ENCODE measurements around the gene AIFM2.

DNA sequence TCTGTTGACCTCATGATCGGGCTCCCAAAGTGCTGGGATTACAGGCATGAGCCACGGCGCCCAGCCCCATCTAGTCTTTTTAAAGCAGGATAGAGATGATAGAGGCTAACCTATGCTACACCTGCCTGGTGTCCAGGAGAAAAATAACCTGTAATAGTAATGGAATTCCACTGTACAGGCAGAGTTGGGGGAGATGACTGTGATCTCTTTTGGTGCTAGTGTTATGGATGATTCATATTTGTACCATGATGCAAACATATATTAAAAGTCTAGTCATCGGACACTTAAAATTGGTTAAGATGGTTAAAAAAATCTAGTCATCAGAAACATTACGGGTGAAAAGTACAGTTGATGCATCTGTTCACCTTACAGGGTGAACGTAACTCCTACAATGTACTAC lies 43.8 kb upstream of the AIFM2 start:
- TF ChIP-seq POLR2AphosphoS5 (IDR thresholded peaks at IDR 0.05) (no peak), POLR2A (IDR thresholded peaks at IDR 0.05) (no peak)
- TF ChIP-seq, protein P1, sequence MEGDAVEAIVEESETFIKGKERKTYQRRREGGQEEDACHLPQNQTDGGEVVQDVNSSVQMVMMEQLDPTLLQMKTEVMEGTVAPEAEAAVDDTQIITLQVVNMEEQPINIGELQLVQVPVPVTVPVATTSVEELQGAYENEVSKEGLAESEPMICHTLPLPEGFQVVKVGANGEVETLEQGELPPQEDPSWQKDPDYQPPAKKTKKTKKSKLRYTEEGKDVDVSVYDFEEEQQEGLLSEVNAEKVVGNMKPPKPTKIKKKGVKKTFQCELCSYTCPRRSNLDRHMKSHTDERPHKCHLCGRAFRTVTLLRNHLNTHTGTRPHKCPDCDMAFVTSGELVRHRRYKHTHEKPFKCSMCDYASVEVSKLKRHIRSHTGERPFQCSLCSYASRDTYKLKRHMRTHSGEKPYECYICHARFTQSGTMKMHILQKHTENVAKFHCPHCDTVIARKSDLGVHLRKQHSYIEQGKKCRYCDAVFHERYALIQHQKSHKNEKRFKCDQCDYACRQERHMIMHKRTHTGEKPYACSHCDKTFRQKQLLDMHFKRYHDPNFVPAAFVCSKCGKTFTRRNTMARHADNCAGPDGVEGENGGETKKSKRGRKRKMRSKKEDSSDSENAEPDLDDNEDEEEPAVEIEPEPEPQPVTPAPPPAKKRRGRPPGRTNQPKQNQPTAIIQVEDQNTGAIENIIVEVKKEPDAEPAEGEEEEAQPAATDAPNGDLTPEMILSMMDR (IDR thresholded peaks at IDR 0.05): no peak
